ENCODE results near the gene CFAP77.

Gene CFAP77

GRCh38 chr9:132488626-132489025 is 78.6 kb downstream of the CFAP77 start:
- no peak for DNase-seq (ENCODE audit: low read depth in 2 of 2)

DNA sequence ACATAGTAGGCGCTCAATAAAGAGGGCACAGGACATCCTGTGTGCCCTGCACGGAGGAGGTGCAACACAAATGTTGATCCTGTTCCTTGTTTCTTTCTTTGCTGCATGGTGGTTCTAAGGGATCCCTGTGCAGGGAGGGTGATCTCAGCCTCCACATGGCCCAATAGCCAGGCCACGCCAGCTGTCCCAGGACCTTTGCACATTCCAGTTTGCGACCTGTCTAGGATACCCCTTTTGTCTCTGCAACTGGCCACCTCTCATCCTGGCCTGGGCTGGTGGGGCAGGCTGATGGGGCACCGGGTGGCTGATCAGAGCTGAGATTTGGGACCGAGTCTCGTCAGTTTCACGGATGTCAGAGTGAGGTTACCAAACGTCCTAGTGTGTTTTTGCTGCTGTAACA is 79.5 kb downstream of the CFAP77 start:
- DNase-seq (ENCODE audit: low read depth in 2 of 2): no peak

GRCh38 chr9:132494857-132495256 is 84.8 kb downstream of the CFAP77 start:
- no peak for DNase-seq (ENCODE audit: low read depth in 2 of 2)

- no peak for DNase-seq (ENCODE audit: low read depth in 2 of 2)
Measured at GRCh38 chr9:132497731-132498130, 87.7 kb downstream of the CFAP77 start.

DNA sequence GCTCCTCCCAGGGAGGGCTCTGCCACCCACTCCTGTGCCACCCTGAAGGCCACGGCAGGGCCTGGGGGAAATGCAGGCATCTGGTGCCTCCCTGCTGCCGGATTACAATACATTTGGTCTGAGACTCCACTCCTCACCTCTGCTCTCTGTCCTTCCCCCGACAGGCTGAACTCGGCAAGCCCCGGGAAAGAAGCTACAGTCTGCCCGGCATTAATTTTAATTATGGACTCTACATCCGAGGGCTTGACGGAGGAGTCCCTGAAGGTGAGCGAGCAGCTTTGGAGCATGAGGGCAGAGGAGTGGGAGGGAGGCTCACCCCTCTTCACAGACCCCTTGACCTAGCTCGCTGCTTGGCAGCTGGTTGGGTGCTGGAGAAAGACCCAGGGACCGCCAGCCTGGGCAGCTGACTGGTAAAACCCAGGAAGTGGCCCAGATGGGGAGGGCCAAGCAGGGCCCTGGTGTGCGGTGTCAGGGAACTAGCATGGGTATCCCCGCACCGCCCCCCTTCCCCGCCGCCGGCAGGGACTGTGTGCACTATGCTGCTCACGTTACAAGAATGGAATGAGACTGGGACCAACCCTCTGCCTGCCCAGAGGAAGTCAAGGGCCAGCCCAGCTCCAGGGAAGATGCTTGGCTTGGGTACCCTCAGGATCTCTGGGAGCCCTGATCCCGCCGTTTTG is 88.7 kb downstream of the CFAP77 start:
- no peak for DNase-seq (ENCODE audit: low read depth in 2 of 2)

GRCh38 chr9:132499251-132499650 is 89.2 kb downstream of the CFAP77 start:
- no peak for DNase-seq (ENCODE audit: low read depth in 2 of 2)

DNA sequence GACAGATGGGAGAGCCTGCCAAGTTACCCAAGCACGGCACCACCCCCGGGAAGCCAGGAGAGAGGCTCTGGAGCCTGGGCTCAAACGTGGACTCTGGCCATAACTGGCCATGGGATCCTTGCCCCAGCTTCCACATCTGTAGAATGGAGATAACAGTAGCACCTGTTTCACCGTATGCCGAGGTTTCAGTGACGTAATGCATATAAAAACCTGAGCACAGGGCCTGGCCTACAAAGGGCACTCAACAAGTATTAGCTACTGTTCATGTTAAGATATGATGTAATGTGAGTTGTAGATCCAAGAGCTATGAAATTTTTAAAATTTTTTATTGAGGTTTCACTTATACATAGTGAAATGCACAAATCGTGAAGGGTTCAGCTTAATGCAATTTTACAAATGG is 90.2 kb downstream of the CFAP77 start:
- DNase-seq (ENCODE audit: low read depth in 2 of 2): no peak

GRCh38 chr9:132502480-132502879 is 92.5 kb downstream of the CFAP77 start:
- DNase-seq (ENCODE audit: low read depth in 2 of 2): no peak

DNA sequence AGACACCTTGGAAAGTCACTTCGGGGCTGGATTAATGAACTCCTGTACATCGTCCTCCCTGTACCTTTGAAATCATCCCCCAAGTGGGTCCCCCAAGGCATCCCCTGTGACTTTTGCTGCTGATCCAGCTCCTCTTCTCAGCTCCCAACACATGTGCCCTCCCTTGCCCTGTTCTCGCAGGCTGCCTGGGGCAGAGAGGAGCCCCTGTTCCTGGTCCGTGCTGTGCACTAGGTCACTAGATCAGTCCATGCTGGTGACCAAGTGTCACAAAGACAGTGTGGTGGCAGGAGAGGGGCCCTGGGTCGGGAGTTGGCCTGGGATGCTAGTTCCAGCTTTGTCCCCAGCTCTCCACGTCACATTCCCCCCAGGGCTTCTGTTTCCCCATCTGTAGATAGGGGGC is 93.1 kb downstream of the CFAP77 start:
- no peak for DNase-seq (ENCODE audit: low read depth in 2 of 2)

- no peak for DNase-seq (ENCODE audit: low read depth in 2 of 2)
Measured at GRCh38 chr9:132504488-132504887, 94.5 kb downstream of the CFAP77 start.

DNA sequence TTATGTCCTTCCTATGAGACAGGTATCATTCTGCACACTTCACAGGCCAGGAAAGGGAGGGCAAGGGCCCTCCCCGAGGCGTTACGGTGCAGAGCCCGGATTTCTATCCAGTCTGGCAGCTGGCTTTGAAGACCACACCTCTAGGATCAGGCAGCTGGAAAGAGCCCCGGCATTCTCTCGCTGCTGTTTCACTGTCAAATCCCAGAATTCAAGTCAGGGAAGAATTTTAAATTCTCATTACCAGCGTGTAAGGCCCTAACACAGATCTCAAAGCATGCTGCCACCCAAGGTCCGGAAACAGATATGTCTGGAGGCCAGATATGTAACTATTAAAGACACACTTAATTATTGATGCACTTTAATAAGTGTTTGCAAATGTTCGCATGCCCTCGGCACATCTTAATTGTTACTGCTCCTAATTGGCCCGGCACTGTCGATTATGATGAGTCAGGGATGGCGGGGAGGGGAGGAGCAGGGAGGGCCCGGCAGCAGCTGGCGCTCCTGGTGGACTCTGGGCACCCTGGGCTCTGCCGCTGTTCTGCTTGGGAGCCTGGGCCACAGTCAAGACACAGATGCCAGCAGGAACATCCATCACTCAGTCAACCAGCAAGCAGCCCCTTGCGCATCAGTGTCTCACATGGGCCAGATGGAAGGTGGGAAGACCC is 96.1 kb downstream of the CFAP77 start:
- DNase-seq (ENCODE audit: low read depth in 2 of 2): no peak

DNA sequence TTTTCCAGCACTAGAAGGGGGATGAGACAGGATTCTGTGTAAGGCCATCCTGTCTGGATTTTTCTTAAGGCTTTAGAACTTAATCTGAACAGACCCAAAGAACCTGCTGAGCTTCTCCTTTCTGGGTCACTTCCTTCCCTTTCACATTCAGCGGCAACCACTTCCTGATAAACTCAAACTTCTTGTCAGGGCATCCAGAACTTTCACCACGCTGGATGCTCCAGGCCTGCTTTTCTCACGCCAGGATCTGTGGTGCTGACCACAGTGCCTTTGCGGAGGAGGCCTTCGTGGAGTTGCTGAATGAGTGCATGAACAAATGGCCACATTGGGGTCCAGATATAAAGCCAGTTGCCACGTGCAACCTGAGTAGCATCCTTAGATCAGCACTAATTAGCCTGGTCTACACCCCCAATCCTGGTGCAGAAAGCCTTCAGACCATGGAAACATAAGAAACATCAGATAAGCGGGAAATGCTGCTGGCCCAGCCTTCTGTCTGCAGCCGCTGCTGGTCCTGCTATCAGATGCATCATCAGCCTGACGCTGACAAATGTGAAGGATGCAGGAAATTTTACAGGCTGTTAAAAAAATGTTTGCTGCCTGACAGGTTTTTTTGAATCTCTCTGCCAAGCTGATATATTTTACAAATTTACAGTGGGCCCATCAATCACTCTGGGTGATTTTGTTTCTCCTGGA is 97.1 kb downstream of the CFAP77 start:
- DNase-seq (ENCODE audit: low read depth in 2 of 2): no peak

- DNase-seq (ENCODE audit: low read depth in 2 of 2): peak; percentile 25 to 39
Measured at GRCh38 chr9:132507670-132508469, 97.9 kb downstream of the CFAP77 start.

DNA sequence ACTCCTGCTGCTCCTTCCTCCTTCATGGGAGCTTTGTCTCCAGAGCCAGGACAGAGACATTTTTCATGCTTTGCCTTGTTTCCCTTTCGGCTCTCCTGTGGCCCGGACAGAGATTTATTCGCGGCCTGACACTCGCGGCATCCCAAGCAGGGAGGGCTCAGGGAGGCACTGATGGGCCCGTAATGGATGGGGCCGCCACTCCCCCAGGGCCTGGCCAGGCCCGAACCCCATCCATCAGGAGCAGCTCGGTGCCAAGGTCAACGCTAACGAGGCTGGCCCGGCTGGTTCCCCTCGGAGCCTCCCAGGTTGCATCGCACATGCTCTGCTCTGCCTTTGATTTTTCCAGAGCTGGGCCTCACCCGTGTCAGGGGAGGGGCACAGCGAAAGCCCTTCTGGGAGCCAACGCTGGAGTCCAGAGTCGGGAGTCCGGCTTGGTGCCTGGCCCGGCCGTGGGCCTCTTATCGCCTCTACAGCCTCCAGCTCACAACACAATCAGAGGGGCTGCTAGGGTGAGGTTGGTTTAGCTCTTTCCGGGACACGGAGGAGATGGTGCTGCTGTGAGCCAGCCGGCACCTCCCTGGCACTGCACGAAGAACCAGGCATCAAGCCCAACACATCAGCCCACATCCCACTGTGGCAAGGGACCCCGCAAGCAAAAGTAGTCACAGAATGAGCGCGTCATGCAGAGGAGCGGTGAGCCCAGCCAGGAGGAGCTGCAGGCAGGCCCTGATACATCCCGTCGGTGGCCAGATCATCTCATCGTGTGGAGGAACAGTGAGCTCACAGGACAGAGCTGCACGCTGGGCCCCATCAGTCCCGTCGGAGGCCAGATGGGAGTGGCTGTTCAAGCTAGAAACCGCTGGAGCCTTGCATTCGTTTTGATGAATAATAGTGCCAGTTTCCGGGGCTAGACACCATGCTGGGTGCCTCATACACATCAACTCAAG is 100.2 kb downstream of the CFAP77 start:
- no peak for DNase-seq (ENCODE audit: low read depth in 2 of 2)

DNA sequence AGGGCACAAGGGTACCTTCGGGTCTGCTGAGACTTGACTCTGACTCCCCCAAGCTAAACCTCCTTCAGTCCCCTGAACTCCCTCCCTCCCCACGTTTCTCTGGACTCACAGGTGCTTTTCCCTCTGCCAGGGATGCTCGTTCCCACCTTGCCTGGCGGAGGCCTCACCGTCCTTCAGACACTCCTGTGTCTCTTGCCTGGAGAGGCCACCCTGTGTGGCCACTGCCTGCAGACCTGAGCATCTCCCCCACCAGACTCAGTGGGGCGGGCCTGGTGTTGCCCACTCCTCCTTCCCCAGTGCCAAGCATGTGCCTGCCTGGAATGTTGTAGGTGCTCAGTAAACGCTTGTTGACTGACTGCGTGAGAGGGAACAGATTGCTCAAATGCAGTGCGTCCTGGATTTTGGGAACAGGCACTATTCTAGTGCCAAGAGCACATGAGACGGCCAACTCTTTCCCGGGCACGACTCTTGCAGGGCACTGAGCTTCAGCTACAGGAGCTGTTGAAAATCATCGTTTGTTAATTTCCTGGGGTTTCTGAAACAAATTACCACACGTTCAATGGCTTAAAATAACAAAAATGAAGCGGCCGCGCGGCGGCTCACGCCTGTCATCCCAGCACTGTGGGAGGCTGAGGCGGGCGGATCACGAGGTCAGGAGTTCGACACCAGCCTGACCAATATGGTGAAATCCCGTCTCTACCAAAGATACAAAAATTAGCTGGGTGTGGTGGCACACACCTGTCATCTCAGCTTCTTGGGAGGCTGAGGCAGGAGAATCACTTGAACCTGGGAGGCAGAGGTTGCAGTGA is 101.4 kb downstream of the CFAP77 start:
- DNase-seq (ENCODE audit: low read depth in 2 of 2): no peak

- no peak for DNase-seq (ENCODE audit: low read depth in 2 of 2)
Measured at GRCh38 chr9:132513416-132513815, 103.4 kb downstream of the CFAP77 start.

DNA sequence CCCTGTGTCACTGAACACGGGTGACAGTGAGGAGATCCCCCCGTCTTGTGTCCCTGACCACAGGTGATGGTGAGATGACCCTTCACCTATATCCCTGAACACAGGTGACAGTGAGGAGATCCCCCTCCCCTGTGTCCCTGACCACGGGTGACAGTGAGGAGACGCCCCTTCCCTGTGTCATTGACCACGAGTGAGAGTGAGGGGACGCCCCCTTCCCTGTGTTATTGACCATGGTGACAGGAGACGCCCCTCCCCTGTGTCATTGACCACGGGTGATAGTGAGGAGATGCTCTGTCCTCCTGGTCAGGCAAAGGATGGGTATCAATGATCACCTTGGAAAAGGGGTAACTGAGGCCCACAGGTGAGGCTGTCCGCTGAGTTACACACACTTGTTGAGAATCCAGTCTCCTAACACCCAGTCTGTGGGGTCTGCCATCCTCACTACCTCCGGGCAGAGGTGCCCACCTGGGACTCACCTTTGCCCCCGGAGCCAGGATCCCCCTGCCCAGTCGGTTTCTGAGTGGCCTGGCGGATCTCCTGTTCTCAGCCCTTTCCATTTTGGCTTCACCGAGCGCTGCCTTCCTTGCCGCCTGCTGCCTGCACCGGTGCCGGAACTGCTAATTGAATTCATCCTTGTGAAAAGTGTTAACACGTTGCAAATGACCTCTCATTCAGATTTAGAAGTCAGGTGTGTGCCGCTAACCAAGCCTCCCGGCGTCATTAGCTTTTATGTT is 104.2 kb downstream of the CFAP77 start:
- no peak for DNase-seq (ENCODE audit: low read depth in 2 of 2)

DNA sequence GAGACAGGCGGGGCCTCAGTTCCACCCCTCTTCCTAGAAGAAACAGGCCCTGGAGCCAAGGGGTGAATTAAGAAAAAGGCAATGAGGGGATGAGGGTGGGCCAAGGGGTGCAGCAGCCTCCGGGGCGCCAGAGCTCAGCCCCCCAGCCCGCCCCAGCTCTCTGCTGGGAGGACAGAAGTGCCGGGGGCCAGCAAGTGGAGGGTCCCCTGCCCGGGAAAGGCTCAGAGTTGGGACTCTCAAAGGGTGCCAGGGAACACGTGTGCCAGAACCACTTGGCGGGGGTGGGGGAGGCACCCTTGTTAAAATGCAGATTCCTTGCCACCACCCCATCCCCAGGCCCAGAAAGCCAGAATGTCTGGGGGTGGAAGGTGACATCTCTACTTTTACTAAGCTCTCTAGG is 104.8 kb downstream of the CFAP77 start:
- DNase-seq (ENCODE audit: low read depth in 2 of 2): no peak

DNA sequence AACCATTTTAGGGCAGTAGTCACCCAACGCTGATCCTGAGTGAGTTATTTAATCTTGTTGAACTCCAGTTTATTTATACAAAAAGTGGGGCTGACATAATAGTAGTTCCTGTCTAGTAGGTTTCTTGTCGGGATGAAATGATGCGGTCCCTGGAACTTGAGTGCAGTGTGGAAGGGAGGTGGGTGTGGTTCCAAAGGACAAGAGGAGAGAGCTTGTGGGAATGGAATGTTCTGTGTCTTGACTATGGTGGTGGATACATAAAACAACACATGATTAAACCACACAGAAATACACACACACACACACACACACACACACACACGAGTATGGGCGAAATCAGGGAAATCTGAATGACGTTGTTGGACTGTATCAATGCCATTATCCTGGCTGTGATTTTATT is 106.3 kb downstream of the CFAP77 start:
- DNase-seq (ENCODE audit: low read depth in 2 of 2): no peak

- no peak for DNase-seq (ENCODE audit: low read depth in 2 of 2)
Measured at GRCh38 chr9:132516911-132517310, 106.9 kb downstream of the CFAP77 start.
